SK-N-MC (cell line): Measurements from ENCODE around the gene MAN1C1.
"Not testable (repeated sequence)": the region's sequence is repeated elsewhere in the genome, so short reads cannot be mapped to it uniquely, and the experiment has no call there.

Source experiments
- DNase-seq: peaks from one replicate; pipeline ENCODE4 v3.0.0-alpha.2; 2011; ENCODE audit warnings: low read depth, low spot score
- H3K27ac ChIP-seq: fragments of 200-600 bp; sonication (generic); 2 replicates; pipeline ENCODE4 v1.5.1; 2016; ENCODE audit warnings: mixed run types
- H3K36me3 ChIP-seq: fragments of 200-600 bp; sonication (generic); 2 replicates; pipeline ENCODE4 v1.6.1; 2017; ENCODE audit warnings: antibody characterized with exemption, low read length, mixed read lengths; ENCODE audit not compliant: insufficient read depth
- H3K4me3 ChIP-seq: fragments of 200-600 bp; sonication (generic); 2 replicates; pipeline ENCODE4 v1.5.1; 2016
- H3K9ac ChIP-seq: fragments of 200-600 bp; sonication (generic); 2 replicates; pipeline ENCODE4 v1.8.0; 2017; ENCODE audit warnings: mixed run types, mixed read lengths; ENCODE audit not compliant: insufficient read length
- H3K9me3 ChIP-seq: fragments of 200-600 bp; sonication (generic); 2 replicates; pipeline ENCODE4 v1.6.1; 2017; ENCODE audit warnings: low read depth, mild to moderate bottlenecking, antibody characterized with exemption, low read length, moderate library complexity, mixed read lengths
- EZH2 ChIP-seq: fragments of 200-600 bp; sonication (generic); IDR thresholded peaks from one replicate; pipeline ENCODE4 v1.6.1; 2017; ENCODE audit warnings: antibody characterized with exemption
- FOXP2 ChIP-seq: optimal IDR thresholded peaks from 2 replicates; pipeline ENCODE3; 2011; ENCODE audit warnings: mild to moderate bottlenecking, moderate library complexity; ENCODE audit not compliant: insufficient read depth; ENCODE audit errors: extremely low read length, control extremely low read depth
- POLR2AphosphoS5 ChIP-seq: IDR thresholded peaks from 2 replicates; pipeline ENCODE4 v1.6.1; 2012; ENCODE audit warnings: mild to moderate bottlenecking, low read depth, low read length, borderline replicate concordance

The MAN1C1 gene

DNA sequence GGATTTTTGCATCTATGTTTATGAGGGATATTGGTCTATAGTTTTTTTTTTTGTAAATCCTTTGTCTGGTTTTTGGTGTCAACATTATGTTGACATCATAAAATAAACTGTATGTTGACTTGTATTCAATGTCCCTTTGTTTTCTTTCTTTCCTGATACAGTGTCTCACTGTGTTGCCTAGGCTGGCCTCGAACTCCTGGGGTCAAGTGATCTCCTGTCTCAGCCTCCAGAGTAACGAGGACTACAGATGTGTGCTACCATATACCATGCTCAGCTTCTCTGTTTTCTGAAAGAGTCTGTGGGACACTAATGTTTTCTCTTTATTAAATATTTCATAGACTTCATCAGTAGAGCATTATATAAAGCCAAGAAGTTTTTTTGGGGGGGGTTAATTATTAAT lies 18.3 kb downstream of the MAN1C1 start:
- 0 out of 2 replicates have a peak, but pooled peaks cover 6% of the 10 kb centered on the region for H3K9me3 ChIP-seq
- DNase-seq: no peak
- no peak overlapping the region for H3K9ac ChIP-seq
- H3K27ac ChIP-seq: no peak overlapping the region
- no peak overlapping the region for H3K4me3 ChIP-seq
- TF ChIP-seq POLR2AphosphoS5: no peak
- no peaks in the 10 kb centered on the region for H3K36me3 ChIP-seq

DNA sequence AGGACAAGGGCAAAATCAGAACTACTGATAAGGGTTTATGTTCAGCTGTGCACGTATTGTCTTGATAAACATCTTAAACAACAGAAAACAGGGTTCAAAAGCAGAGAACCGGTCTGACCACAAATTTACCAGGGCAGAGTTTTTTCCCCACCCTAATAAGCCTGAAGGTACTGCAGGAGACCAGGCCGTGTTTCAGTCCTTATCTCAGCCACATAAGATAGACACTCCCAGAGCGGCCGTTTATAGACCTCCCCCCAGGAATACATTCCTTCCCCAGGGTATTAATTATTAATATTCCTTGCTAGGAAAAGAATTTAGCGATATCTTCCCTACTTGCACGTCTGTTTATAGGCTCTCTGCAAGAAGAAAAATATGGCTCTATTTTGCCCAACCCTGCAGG lies 19.6 kb downstream of the MAN1C1 start:
- not testable (repeated sequence) for H3K36me3 ChIP-seq, DNase-seq, H3K27ac ChIP-seq, H3K4me3 ChIP-seq, H3K9me3 ChIP-seq, H3K9ac ChIP-seq

- no peaks in the 10 kb centered on the region for H3K36me3 ChIP-seq
- H3K9me3 ChIP-seq: 0 out of 2 replicates have a peak, but pooled peaks cover 6% of the 10 kb centered on the region
- H3K27ac ChIP-seq: no peak overlapping the region
- DNase-seq: no peak
- TF ChIP-seq FOXP2: no peak
- TF ChIP-seq POLR2AphosphoS5: no peak
- TF ChIP-seq EZH2: no peak
- H3K4me3 ChIP-seq: no peak overlapping the region
- H3K9ac ChIP-seq: no peak overlapping the region
Measured at GRCh38 chr1:25640646-25641328, 24.2 kb downstream of the MAN1C1 start.

GRCh38 chr1:25641329-25641725 lies 24.7 kb downstream of the MAN1C1 start:
- no peak overlapping the region for H3K4me3 ChIP-seq
- no peak for TF ChIP-seq POLR2AphosphoS5
- TF ChIP-seq EZH2: no peak
- no peak for TF ChIP-seq FOXP2
- H3K27ac ChIP-seq: no peak overlapping the region
- DNase-seq: no peak
- no peaks in the 10 kb centered on the region for H3K36me3 ChIP-seq
- H3K9ac ChIP-seq: no peak overlapping the region
- 0 out of 2 replicates have a peak, but pooled peaks cover 6% of the 10 kb centered on the region for H3K9me3 ChIP-seq

DNA sequence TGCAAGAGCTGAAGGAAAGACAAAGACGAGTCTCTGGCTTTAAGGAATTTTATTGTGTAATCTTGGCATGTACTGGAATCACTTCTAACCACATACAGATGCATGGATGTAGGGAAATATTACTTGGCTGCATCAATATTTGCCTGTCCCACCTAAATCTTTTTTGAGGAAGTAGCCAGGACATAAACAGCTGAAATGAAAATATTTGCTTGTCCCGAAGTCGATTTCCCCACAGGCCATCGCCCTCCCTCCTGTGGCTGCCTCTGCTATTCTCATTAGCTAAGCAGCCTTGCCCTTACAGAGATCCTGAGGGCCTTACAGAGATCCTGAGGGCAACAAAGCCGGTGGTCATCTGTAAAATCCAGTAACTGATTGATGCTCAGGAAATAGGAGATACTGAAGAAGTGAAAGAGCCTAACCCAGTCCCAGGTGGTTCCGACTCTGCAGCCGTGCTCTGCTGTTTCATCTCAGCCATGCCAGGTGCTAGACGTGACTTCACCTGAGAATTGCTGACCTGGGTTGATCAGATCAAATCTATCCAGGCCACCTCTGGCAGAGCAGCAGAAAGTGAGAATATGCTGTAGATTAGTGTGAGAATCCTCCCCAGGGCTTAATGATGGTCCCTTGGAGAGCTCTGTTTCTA lies 25.5 kb downstream of the MAN1C1 start:
- Histone ChIP-seq H3K36me3 (no peaks in the 10 kb centered on the region), H3K4me3 (no peak overlapping the region), H3K9ac (no peak overlapping the region), H3K9me3 (0 out of 2 replicates have a peak, but pooled peaks cover 6% of the 10 kb centered on the region), H3K27ac (no peak overlapping the region)
- DNase-seq: no peak
- TF ChIP-seq POLR2AphosphoS5 (no peak), EZH2 (no peak), FOXP2 (no peak)

DNA sequence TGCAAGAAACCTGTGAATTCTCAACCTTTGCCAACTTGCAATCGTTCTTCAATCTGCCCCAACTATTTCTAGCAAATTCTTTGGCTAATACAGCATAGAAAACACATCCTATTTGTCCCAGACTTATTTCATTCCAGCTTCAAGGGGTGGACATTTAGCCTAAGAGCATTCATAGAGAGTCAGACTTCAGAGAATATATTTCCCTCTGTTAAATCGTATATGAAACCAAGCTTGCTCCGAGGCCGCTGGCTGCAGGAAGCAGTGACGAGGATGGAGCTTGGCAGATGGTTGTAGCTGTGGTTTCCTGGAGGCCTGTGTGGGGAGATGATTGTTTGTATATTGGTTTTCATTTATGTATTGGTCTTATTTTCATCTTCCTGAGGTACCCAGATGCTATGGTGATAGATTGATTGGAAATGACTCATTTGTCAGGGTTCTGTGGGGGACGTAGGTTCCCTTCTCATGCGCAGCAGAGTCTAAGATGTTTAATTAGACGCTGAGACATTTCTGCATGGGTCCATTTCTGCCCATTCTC lies 26.1 kb downstream of the MAN1C1 start:
- TF ChIP-seq FOXP2 (no peak), EZH2 (no peak), POLR2AphosphoS5 (no peak)
- DNase-seq: no peak
- 0 out of 2 replicates have a peak, but pooled peaks cover 6% of the 10 kb centered on the region for H3K9me3 ChIP-seq
- H3K36me3 ChIP-seq: no peaks in the 10 kb centered on the region
- H3K4me3 ChIP-seq: no peak overlapping the region
- H3K9ac ChIP-seq: no peak overlapping the region
- H3K27ac ChIP-seq: no peak overlapping the region

GRCh38 chr1:25643929-25644328 lies 27.3 kb downstream of the MAN1C1 start:
- no peak overlapping the region for H3K27ac ChIP-seq
- H3K4me3 ChIP-seq: no peak overlapping the region
- no peaks in the 10 kb centered on the region for H3K9me3 ChIP-seq
- no peak overlapping the region for H3K9ac ChIP-seq
- DNase-seq: no peak
- H3K36me3 ChIP-seq: no peaks in the 10 kb centered on the region
- TF ChIP-seq POLR2AphosphoS5 (no peak), EZH2 (no peak), FOXP2 (no peak)

DNA sequence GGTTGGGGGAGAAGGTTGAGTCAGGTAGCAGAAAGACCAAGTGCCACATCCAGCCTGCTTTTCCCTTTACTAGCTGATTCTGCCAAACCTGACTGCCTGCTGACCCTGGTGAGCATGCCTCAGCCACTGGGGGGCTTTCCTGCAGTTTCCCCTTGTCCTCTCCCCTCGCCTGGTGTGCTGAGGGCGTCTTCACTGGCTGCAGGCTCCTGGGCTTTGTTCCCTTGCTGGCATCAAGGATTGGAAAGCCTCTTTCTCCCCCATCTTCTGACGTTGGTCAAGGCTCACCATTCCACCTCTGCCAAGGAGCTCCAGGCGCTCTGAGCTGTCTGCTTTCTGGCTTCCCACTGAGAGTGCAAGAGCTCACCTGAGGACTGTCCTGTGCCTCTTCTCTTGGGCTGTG lies 28.4 kb downstream of the MAN1C1 start:
- TF ChIP-seq POLR2AphosphoS5 (no peak), EZH2 (no peak), FOXP2 (no peak)
- no peak overlapping the region for H3K27ac ChIP-seq
- H3K4me3 ChIP-seq: no peak overlapping the region
- no peaks in the 10 kb centered on the region for H3K36me3 ChIP-seq
- no peak for DNase-seq
- no peaks in the 10 kb centered on the region for H3K9me3 ChIP-seq
- H3K9ac ChIP-seq: no peak overlapping the region
